Liver (tissue), 3 donors: Measurements from ENCODE around the gene EIF3L.

Experiments used
- ATF3 ChIP-seq: IDR thresholded peaks from 2 replicates; pipeline ENCODE4 v1.6.1; 2016; ENCODE audit warnings: antibody characterized with exemption
- FOXA1 ChIP-seq: IDR thresholded peaks from 2 replicates; pipeline ENCODE4 v1.6.1; 2016; ENCODE audit warnings: antibody characterized with exemption
- GABPA ChIP-seq, 2 donors: IDR thresholded peaks in 1 of 2; conservative IDR thresholded peaks in 1 of 2; 2 replicates each; pipeline ENCODE4 v1.6.1; 2016; ENCODE audit warnings: antibody characterized with exemption in 2 of 2, mild to moderate bottlenecking in 1 of 2, moderate library complexity in 1 of 2
- JUND ChIP-seq, 2 donors: IDR thresholded peaks; 2 replicates each; pipeline ENCODE4 v1.6.1; 2016; ENCODE audit warnings: antibody characterized with exemption in 2 of 2
- NR2F2 ChIP-seq: IDR thresholded peaks from 2 replicates; pipeline ENCODE4 v1.6.1; 2016; ENCODE audit warnings: antibody characterized with exemption
- RAD21 ChIP-seq, 2 donors: IDR thresholded peaks; 2 replicates each; pipeline ENCODE4 v1.6.1; 2016; ENCODE audit warnings: antibody characterized with exemption in 2 of 2, mild to moderate bottlenecking in 2 of 2
- REST ChIP-seq: IDR thresholded peaks from 2 replicates; pipeline ENCODE4 v1.6.1; 2016; ENCODE audit warnings: antibody characterized with exemption, mild to moderate bottlenecking
- RXRA ChIP-seq, 2 donors: IDR thresholded peaks; 2 replicates each; pipeline ENCODE4 v1.6.1; 2017 to 2018; ENCODE audit warnings: antibody characterized with exemption in 2 of 2, mild to moderate bottlenecking in 1 of 2
- SP1 ChIP-seq: IDR thresholded peaks from 2 replicates; pipeline ENCODE4 v1.6.1; 2018; ENCODE audit warnings: antibody characterized with exemption, mild to moderate bottlenecking
- TAF1 ChIP-seq: conservative IDR thresholded peaks from 2 replicates; pipeline ENCODE4 v1.6.1; 2016; ENCODE audit warnings: antibody characterized with exemption, mild to moderate bottlenecking
- YY1 ChIP-seq: IDR thresholded peaks from 2 replicates; pipeline ENCODE4 v1.6.1; 2016; ENCODE audit warnings: antibody characterized with exemption, mild to moderate bottlenecking
- TF ChIP-seq, protein P1 (sequence below): fragments of 150-350 bp; IDR thresholded peaks from 2 replicates; pipeline ENCODE4 v1.5.1; 2017; ENCODE audit warnings: improper control_type of control experiment, low read depth, low read length; ENCODE audit not compliant: missing input control
- donor health status: healthy.
- donor health status: healthy.

DNA sequence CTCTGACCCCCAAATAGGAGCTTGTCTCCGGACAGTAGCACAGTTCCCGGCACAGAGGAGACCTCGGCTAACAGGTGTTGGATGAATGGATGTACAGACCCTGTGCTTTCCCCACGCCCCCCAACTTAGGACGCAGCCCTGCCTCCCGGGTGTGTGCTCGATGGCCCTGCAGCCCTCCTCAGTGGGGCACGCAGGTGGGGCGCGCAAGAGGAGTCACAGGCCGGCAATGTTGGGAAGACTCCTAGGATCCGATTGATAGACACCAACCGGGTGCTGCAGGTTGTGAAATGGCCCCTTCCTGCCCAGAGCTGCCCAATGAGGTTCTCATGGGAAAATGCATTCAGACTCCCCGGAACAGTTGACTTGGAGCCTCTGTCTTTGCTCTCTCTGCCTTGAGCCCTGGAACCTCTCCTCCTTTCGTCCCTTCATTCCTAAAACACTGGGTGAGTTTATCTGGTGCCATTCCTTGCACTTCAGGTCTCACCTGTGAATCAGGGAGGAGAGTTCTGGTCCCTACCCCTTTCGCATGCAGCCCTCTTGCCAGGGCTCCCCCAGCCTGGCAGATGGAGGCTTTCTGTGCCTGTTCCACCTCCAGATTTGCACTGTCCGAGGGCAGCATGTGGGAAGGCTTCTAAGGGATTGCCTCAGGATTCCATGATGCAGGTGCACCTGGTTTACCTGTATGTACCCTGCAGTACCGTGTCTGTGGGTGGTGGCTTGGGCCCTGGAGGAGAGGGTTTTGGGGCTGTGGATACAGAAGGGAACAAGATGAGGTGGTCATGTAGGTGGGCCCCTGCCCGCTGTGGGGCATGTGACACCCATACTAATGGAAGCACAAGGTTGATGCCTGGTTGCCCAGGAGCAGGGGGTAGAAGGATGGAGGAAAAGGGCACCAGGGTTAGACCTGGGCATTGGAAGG, 58.1 kb downstream of the EIF3L start:
- TF ChIP-seq, protein P1, sequence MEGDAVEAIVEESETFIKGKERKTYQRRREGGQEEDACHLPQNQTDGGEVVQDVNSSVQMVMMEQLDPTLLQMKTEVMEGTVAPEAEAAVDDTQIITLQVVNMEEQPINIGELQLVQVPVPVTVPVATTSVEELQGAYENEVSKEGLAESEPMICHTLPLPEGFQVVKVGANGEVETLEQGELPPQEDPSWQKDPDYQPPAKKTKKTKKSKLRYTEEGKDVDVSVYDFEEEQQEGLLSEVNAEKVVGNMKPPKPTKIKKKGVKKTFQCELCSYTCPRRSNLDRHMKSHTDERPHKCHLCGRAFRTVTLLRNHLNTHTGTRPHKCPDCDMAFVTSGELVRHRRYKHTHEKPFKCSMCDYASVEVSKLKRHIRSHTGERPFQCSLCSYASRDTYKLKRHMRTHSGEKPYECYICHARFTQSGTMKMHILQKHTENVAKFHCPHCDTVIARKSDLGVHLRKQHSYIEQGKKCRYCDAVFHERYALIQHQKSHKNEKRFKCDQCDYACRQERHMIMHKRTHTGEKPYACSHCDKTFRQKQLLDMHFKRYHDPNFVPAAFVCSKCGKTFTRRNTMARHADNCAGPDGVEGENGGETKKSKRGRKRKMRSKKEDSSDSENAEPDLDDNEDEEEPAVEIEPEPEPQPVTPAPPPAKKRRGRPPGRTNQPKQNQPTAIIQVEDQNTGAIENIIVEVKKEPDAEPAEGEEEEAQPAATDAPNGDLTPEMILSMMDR: no peak
- TF ChIP-seq RAD21 (IDR thresholded peaks at IDR 0.05) (no peak), YY1 (no peak), TAF1 (no peak), GABPA (IDR thresholded peaks at IDR 0.05 in 1 of 2, conservative IDR thresholded peaks at IDR 0.05 in 1 of 2) (no peak), FOXA1 (no peak), JUND (IDR thresholded peaks at IDR 0.05) (no peak), SP1 (no peak), ATF3 (no peak), REST (no peak), NR2F2 (no peak), RXRA (IDR thresholded peaks at IDR 0.05) (no peak)
